Gastroesophageal sphincter (tissue), 3 donors: ENCODE data around the gene FGD5.

Experiments
- EP300 ChIP-seq: sonication (generic); formaldehyde crosslinking; IDR thresholded peaks from one replicate; pipeline ENCODE4 v1.6.1; 2017; ENCODE audit warnings: antibody characterized with exemption, mild to moderate bottlenecking
- POLR2A ChIP-seq, 2 donors: fragments of 450-650 bp; IDR thresholded peaks; one replicate each; pipeline ENCODE4 v1.6.1; 2017; ENCODE audit warnings: antibody characterized with exemption in 2 of 2, mild to moderate bottlenecking in 2 of 2, moderate library complexity in 1 of 2
- TF ChIP-seq, protein P1 (sequence below), 4 experiments: fragments of 200-600 bp in 2 of 4; fragments of 450-650 bp in 2 of 4; sonication (generic) in 1 of 4; IDR thresholded peaks; one replicate each; pipeline ENCODE4 v1.5.1; 2017 to 2019; ENCODE audit warnings: antibody characterized with exemption in 4 of 4, mild to moderate bottlenecking in 2 of 4, moderate library complexity in 2 of 4

DNA sequence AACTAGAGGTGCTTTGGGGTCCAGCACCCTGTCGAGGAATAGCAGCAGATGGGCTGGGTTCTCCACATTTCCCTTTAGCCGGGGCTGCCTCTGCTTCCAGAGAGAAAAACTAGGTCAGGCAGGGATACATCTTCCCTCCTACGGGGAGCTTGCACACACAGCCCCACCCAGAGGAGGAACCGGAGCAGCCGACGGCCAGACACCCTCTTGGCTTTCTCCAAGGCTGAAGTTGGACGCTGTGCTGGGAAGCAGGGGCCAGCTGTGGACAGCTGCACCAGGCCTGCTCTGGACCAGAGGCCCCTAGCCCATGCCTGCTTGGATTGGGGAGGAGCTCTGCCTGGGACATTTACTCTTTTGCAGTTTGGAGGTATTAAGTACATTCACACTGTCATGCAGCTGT lies 84.0 kb downstream of the FGD5 start:
- no peak for TF ChIP-seq POLR2A (IDR thresholded peaks at IDR 0.05)
- no peak for TF ChIP-seq EP300
- TF ChIP-seq, protein P1, sequence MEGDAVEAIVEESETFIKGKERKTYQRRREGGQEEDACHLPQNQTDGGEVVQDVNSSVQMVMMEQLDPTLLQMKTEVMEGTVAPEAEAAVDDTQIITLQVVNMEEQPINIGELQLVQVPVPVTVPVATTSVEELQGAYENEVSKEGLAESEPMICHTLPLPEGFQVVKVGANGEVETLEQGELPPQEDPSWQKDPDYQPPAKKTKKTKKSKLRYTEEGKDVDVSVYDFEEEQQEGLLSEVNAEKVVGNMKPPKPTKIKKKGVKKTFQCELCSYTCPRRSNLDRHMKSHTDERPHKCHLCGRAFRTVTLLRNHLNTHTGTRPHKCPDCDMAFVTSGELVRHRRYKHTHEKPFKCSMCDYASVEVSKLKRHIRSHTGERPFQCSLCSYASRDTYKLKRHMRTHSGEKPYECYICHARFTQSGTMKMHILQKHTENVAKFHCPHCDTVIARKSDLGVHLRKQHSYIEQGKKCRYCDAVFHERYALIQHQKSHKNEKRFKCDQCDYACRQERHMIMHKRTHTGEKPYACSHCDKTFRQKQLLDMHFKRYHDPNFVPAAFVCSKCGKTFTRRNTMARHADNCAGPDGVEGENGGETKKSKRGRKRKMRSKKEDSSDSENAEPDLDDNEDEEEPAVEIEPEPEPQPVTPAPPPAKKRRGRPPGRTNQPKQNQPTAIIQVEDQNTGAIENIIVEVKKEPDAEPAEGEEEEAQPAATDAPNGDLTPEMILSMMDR (IDR thresholded peaks at IDR 0.05) = no peak
